Cerebellar cortex (tissue), 1 donor: ENCODE measurements around the gene ARFIP1.

Experiments
- DNase-seq: peaks from one replicate; pipeline ENCODE4 v3.0.0-alpha.2; 2015; ENCODE audit warnings: low spot score

The ARFIP1 gene

DNA sequence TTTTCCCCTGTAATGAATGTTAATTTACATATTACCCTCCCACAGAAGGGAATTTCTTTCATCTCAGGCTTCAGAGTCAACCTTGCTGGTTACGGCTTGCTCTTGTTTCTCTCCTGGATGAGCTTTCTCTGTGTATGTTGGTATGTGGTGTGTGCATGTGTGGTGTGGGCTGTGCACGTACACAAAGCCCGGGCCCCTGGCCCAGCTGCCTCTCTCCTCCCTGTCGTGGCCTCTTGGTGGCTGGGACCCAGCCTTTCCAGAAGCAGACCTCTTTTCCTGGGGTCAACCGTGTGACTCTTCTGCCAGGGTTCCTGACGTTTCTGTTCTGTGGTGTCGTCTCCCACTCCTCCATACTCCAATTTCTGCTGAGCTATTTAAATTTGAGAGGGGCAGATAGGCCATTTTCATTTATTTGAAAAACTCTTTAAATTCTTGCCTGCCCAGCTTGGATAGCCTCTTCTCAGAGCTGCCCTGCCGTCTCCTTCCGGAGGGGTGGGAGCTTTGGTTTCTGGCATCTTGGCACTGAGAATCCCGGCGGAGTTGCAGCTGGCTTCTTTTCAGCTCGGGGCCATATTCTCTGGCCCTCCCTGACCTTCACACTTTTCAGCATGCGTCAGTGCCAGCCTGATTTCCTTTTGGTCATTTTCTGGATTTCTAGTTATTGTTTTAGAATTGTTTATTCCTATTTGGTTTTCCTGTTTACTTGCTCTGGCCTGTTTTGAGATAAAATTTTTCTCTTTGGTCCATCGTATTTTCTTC lies 181.4 kb downstream of the ARFIP1 start:
- no peak for DNase-seq

DNA sequence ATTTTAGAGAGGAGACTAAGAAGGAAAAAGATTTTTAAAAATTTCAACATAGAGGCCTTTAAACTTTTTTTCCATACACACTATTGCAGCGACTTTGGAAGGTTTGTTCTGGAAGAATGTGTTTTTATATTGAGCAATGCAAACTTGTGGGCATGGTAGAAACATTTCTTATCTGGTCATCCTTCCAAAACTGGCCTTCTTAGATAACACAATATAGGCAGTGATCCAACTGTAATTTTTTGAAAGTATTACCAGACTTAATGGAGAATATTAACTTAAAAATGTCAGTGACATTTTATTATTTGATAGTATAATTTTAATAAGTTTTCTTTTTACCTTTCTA lies 182.0 kb downstream of the ARFIP1 start:
- DNase-seq, result no peak
